Nephron progenitor cell (in vitro differentiated cells): Measurements from ENCODE around the gene PGM5.

ENCODE experiments used
- DNase-seq: peaks from one replicate; pipeline ENCODE4 v3.0.0; 2021
- H3K27ac Mint-ChIP-seq: 2 replicates; pipeline ENCODE4 v1.8.0; 2021; ENCODE audit warnings: mild to moderate bottlenecking, moderate library complexity, mixed read lengths
- H3K27me3 Mint-ChIP-seq: 2 replicates; pipeline ENCODE4 v1.8.0; 2021; ENCODE audit warnings: mild to moderate bottlenecking, low read depth, mixed read lengths; ENCODE audit not compliant: poor library complexity
- H3K36me3 Mint-ChIP-seq: 2 replicates; pipeline ENCODE4 v1.8.0; 2021; ENCODE audit warnings: low read depth, mixed read lengths
- H3K4me1 Mint-ChIP-seq: 2 replicates; pipeline ENCODE4 v1.8.0; 2021; ENCODE audit warnings: mixed read lengths
- H3K4me3 Mint-ChIP-seq: 2 replicates; pipeline ENCODE4 v1.8.0; 2021; ENCODE audit warnings: mild to moderate bottlenecking, moderate library complexity, mixed read lengths
- H3K9me3 Mint-ChIP-seq: 2 replicates; pipeline ENCODE4 v1.8.0; 2021; ENCODE audit warnings: mild to moderate bottlenecking, moderate library complexity, mixed read lengths
- CTCF ChIP-seq: fragments of 200-600 bp; sonication (generic); IDR thresholded peaks from 2 replicates; pipeline ENCODE4 v1.5.0; 2021; ENCODE audit warnings: antibody characterized with exemption

The PGM5 gene

DNA sequence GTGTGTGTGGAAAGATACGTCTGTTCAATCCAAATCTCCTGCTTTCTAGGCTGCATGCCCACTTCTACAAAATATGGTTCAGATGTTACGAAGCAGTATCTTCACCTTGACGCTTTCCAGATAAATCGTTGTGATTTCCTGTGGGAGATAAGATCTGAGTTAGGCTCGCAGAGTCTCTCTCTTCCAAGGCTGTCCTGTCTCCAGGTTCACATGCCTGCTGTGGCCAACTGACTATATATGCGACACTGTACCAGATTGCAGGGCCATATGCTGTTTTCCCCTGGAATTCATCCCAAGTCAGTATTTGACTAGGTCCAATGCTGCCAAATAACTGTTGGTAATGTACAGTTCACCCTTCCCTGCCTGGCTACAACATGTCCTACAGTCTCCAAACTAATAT, 136.4 kb downstream of the PGM5 start:
- Mint-ChIP-seq H3K4me3 (no peak overlapping the region), H3K36me3 (no peaks in the 10 kb centered on the region), H3K9me3 (peaks cover 12% of the 10 kb centered on the region), H3K27ac (no peak overlapping the region), H3K4me1 (peaks cover 25% of the 10 kb centered on the region), H3K27me3 (peaks cover 18% of the 10 kb centered on the region)
- no peak for TF ChIP-seq CTCF
- DNase-seq = no peak

- Mint-ChIP-seq H3K27ac (no peak overlapping the region), H3K9me3 (peaks cover 6% of the 10 kb centered on the region), H3K4me3 (no peak overlapping the region), H3K4me1 (peaks cover 20% of the 10 kb centered on the region), H3K36me3 (no peaks in the 10 kb centered on the region), H3K27me3 (peaks cover 21% of the 10 kb centered on the region)
- no peak for DNase-seq
- no peak for TF ChIP-seq CTCF
Observed at GRCh38 chr9:68493541-68493940, 137.1 kb downstream of the PGM5 start.

- peaks cover 26% of the 10 kb centered on the region for H3K27me3 Mint-ChIP-seq
Observed at GRCh38 chr9:68493958-68494577, 137.7 kb downstream of the PGM5 start.

DNA sequence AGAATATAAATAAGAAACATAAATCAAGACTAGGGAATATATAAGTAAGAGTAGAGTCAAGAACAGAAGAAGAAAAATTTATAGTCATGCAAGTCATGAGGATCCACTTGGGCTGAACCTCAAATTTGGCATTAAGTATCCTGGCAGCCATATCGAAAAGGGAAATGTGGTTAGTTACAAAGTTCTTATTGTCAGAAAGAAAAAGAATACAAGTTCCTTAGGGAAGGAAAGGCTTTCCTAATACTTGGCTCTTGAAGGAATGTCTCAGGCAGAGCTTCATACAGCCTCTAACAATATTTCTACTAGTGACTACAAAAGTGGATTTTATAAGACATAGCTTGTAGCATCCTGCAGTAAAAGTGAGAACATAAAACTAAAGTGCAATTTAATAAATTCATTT, 138.8 kb downstream of the PGM5 start:
- DNase-seq = no peak
- Mint-ChIP-seq H3K27me3 (peaks cover 33% of the 10 kb centered on the region), H3K4me3 (no peak overlapping the region), H3K27ac (no peak overlapping the region), H3K9me3 (no peaks in the 10 kb centered on the region), H3K4me1 (peaks cover 20% of the 10 kb centered on the region), H3K36me3 (no peaks in the 10 kb centered on the region)
- TF ChIP-seq CTCF = no peak

More at GRCh38 chr9:68493958-68494577, 137.7 kb downstream of the PGM5 start:
- H3K27ac Mint-ChIP-seq = no peak overlapping the region
- peaks cover 18% of the 10 kb centered on the region for H3K4me1 Mint-ChIP-seq
- DNase-seq = peak; percentile 4
- no peak overlapping the region for H3K4me3 Mint-ChIP-seq
- H3K36me3 Mint-ChIP-seq = no peaks in the 10 kb centered on the region
- no peak for TF ChIP-seq CTCF
- H3K9me3 Mint-ChIP-seq = peaks cover under 1% of the 10 kb centered on the region

GRCh38 chr9:68496356-68496755, 139.9 kb downstream of the PGM5 start:
- H3K4me3 Mint-ChIP-seq = no peak overlapping the region
- no peak for DNase-seq
- H3K9me3 Mint-ChIP-seq = no peaks in the 10 kb centered on the region
- H3K4me1 Mint-ChIP-seq = peaks cover 31% of the 10 kb centered on the region
- H3K27ac Mint-ChIP-seq = no peak overlapping the region
- no peak for TF ChIP-seq CTCF
- H3K36me3 Mint-ChIP-seq = no peaks in the 10 kb centered on the region
- peaks cover 41% of the 10 kb centered on the region for H3K27me3 Mint-ChIP-seq

GRCh38 chr9:68497629-68498028, 141.2 kb downstream of the PGM5 start:
- no peak for DNase-seq

More at GRCh38 chr9:68497629-68498028, 141.2 kb downstream of the PGM5 start:
- Mint-ChIP-seq H3K4me3 (no peak overlapping the region), H3K27ac (no peak overlapping the region), H3K27me3 (peaks cover 37% of the 10 kb centered on the region), H3K4me1 (peaks cover 31% of the 10 kb centered on the region), H3K36me3 (no peaks in the 10 kb centered on the region), H3K9me3 (no peaks in the 10 kb centered on the region)
- TF ChIP-seq CTCF = no peak
